Glutamatergic neuron (in vitro differentiated cells): ENCODE results near the gene SSX2IP. TPM values are rescaled to one million over a fixed set of nuclear protein-coding genes. Genes with fewer than 3 reads are reported as not detected.

Experiments
- DNase-seq: peaks from one replicate; pipeline ENCODE4 v3.0.0; 2022
- H3K27ac Mint-ChIP-seq: one replicate; pipeline ENCODE4 v1.8.0; 2020; ENCODE audit warnings: mild to moderate bottlenecking, mixed read lengths, inconsistent platforms; ENCODE audit not compliant: unreplicated experiment
- H3K27me3 Mint-ChIP-seq: one replicate; pipeline ENCODE4 v1.8.0; 2020; ENCODE audit warnings: mild to moderate bottlenecking, moderate library complexity, mixed read lengths, inconsistent platforms; ENCODE audit not compliant: unreplicated experiment
- H3K36me3 Mint-ChIP-seq: one replicate; pipeline ENCODE4 v1.8.0; 2020; ENCODE audit warnings: mild to moderate bottlenecking, mixed read lengths, inconsistent platforms; ENCODE audit not compliant: unreplicated experiment
- H3K4me1 Mint-ChIP-seq: one replicate; pipeline ENCODE4 v1.8.0; 2020; ENCODE audit warnings: mild to moderate bottlenecking, low read depth, mixed read lengths, inconsistent platforms; ENCODE audit not compliant: unreplicated experiment
- H3K4me3 Mint-ChIP-seq: one replicate; pipeline ENCODE4 v1.8.0; 2020; ENCODE audit warnings: mild to moderate bottlenecking, mixed read lengths, inconsistent platforms; ENCODE audit not compliant: unreplicated experiment
- H3K9me3 Mint-ChIP-seq: one replicate; pipeline ENCODE4 v1.8.0; 2020; ENCODE audit warnings: mild to moderate bottlenecking, moderate library complexity, mixed read lengths, inconsistent platforms; ENCODE audit not compliant: unreplicated experiment
- total RNA-seq: library from RNA; stranded (reverse); fragmentation: NEBNext Ultra II Directional; extraction: Animal tissue kit (Norgen Biotek cat#: 25700); gene quantifications from one replicate; pipeline ENCODE4 v1.2.1, GENCODE V29; 2021; ENCODE audit not compliant: unreplicated experiment
- TF ChIP-seq, protein P1 (sequence below): fragments of 200-600 bp; sonication (generic); IDR thresholded peaks from one replicate; pipeline ENCODE4 v1.5.0; 2021; ENCODE audit not compliant: partially characterized antibody, unreplicated experiment

The SSX2IP gene
- total RNA-seq, 1 donor from 2014 or later = 16.0 TPM

DNA sequence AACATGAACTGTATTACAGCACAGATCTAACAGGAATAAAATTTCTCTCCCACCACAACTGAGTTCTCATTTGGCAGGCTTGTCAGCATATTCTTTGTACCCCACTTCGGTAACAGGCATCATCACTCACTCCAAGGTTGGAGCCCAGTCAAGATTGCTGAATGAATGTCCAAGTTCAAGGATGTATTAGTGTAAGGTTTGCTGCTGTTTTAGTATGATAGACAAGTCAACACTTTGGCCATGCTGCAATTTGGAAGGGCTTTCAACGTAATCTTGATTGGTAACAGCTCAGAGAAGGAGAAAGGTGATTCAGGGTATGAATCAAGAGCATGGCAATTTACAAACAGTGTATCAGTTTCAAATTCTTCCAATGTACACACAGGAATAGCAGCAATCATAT is 6.8 kb downstream of the SSX2IP start:
- Mint-ChIP-seq H3K4me3 (no peak overlapping the region), H3K27me3 (no peaks in the 10 kb centered on the region)

DNA sequence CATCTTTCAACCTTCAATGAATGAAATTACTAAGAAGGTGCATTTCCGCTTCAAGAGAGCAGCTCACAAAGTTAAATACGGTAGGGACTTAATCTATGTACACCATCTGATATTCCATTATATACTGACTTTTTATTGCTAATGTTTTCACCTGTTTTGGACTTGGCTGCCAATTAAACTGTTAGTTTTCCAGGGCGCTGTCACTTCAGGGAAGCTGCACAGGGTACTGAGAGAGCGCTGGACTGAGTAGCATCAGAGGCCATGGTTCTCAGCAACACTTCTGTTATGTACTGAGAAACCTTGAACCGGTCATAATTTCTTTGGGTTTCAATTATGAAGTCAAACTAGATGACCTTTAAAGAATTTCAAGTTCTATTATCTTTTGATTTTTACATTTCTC is 8.2 kb downstream of the SSX2IP start:
- Mint-ChIP-seq H3K9me3 (no peaks in the 10 kb centered on the region), H3K27me3 (no peaks in the 10 kb centered on the region), H3K4me1 (peaks cover 7% of the 10 kb centered on the region), H3K36me3 (no peaks in the 10 kb centered on the region), H3K4me3 (no peak overlapping the region), H3K27ac (no peak overlapping the region)
- no peak for DNase-seq
- TF ChIP-seq, protein P1, sequence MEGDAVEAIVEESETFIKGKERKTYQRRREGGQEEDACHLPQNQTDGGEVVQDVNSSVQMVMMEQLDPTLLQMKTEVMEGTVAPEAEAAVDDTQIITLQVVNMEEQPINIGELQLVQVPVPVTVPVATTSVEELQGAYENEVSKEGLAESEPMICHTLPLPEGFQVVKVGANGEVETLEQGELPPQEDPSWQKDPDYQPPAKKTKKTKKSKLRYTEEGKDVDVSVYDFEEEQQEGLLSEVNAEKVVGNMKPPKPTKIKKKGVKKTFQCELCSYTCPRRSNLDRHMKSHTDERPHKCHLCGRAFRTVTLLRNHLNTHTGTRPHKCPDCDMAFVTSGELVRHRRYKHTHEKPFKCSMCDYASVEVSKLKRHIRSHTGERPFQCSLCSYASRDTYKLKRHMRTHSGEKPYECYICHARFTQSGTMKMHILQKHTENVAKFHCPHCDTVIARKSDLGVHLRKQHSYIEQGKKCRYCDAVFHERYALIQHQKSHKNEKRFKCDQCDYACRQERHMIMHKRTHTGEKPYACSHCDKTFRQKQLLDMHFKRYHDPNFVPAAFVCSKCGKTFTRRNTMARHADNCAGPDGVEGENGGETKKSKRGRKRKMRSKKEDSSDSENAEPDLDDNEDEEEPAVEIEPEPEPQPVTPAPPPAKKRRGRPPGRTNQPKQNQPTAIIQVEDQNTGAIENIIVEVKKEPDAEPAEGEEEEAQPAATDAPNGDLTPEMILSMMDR = no peak

More for the DNA sequence above, 6.8 kb downstream of the SSX2IP start:
- H3K4me1 Mint-ChIP-seq = peaks cover 17% of the 10 kb centered on the region
- TF ChIP-seq, protein P1 = no peak
- H3K36me3 Mint-ChIP-seq = no peaks in the 10 kb centered on the region
- H3K27ac Mint-ChIP-seq = no peak overlapping the region
- DNase-seq = no peak
- no peaks in the 10 kb centered on the region for H3K9me3 Mint-ChIP-seq

DNA sequence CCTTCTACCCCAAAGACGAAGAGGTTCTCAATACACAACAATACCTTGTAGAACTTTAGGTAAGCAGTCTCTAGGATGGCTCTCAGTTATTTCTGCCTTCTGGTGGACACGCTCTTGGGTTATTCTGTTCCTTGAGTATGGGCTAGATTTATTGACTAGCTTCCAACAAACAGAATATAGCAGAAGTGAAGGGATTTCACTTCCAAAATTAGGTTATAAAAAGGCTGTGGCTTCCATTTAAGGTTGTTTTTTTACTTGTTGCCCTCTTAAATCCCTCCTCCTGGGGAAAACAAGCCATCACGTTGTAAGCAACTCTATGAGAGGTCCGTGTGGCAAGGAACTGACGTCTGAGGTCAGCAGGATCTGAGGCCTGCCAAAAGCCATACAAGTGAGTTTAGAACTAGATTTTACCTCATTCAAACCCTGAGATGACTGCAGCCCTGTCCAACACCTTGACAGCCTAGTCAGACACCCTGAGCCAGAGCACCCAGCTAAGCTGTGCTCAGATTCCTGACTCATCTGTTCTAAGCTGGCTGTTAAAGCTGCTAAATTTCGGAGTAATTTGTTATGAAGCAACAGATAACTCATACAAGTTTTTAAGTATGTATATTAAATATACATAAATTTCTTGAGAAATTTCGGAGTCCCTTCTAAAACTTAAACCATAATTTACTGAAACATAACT is 12.7 kb downstream of the SSX2IP start:
- no peak overlapping the region for H3K27ac Mint-ChIP-seq

DNA sequence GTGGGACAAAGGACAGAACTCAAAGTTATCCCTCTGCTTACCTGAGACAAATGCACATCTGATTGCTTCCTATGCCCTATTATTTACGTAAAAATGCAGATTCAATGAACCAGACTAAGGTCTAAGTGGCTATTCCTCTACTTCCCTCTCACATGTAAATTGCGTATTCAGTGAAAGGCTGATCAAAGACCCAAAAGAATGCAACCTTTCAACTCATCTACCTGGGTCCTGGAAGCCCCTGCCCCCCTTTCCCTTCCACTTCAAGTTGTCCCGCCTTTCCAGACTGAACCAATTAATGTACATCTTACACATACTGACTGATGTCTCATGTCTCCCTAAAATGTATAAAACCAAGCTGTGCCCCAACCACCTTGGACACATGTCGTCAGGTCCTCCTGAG is 14.6 kb downstream of the SSX2IP start:
- TF ChIP-seq, protein P1 = no peak
- H3K36me3 Mint-ChIP-seq = no peaks in the 10 kb centered on the region
- no peak overlapping the region for H3K4me3 Mint-ChIP-seq
- peaks cover 17% of the 10 kb centered on the region for H3K4me1 Mint-ChIP-seq
- no peak for DNase-seq
- peaks cover 2% of the 10 kb centered on the region for H3K27me3 Mint-ChIP-seq
- peaks cover 6% of the 10 kb centered on the region for H3K9me3 Mint-ChIP-seq
- no peak overlapping the region for H3K27ac Mint-ChIP-seq

More for the DNA sequence above, 12.7 kb downstream of the SSX2IP start:
- H3K27me3 Mint-ChIP-seq = no peaks in the 10 kb centered on the region
- H3K4me1 Mint-ChIP-seq = peaks cover 8% of the 10 kb centered on the region
- TF ChIP-seq, protein P1 = no peak
- DNase-seq = no peak
- no peaks in the 10 kb centered on the region for H3K36me3 Mint-ChIP-seq
- H3K9me3 Mint-ChIP-seq = peaks cover 1% of the 10 kb centered on the region
- no peak overlapping the region for H3K4me3 Mint-ChIP-seq

DNA sequence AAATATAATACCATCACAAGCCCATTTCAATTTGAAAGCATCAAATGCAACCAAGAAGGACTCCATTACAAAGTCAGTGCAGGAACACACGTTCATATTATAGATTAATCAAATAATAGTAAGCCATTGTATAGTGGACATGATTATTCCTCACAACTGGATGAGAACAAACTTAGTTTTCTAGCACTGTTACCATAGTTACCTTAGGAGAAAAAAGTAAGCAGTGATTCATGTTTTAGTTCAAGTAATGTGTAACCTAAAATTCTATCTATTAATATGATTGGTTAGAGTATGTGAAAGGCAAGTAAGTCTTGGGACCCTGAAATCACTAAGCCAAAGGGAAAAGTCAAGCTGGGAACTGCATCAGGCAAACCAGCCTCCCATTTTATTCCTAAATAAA is 15.2 kb downstream of the SSX2IP start:
- H3K9me3 Mint-ChIP-seq = peaks cover 6% of the 10 kb centered on the region
- TF ChIP-seq, protein P1 = no peak
- no peak for DNase-seq
- H3K27ac Mint-ChIP-seq = no peak overlapping the region
- H3K4me3 Mint-ChIP-seq = no peak overlapping the region
- peaks cover 17% of the 10 kb centered on the region for H3K4me1 Mint-ChIP-seq
- peaks cover 2% of the 10 kb centered on the region for H3K27me3 Mint-ChIP-seq
- H3K36me3 Mint-ChIP-seq = no peaks in the 10 kb centered on the region
